Activated T-helper 1 cell treated with anti-CD3 and anti-CD28 coated beads, Interleukin-2, amount 50 U/mL, for 16 hours (primary cell): Measurements from ENCODE around the gene TMEM79.

Experiments
- DNase-seq, 2 donors: peaks; one replicate each; pipeline ENCODE4 v3.0.0-alpha.2; 2020; ENCODE audit warnings: low read depth in 1 of 2, low spot score in 1 of 2

TMEM79 gene

GRCh38 chr1:156262461-156263287 is 21.5 kb upstream of the TMEM79 start:
- no peak for DNase-seq

GRCh38 chr1:156263288-156263655 is 20.9 kb upstream of the TMEM79 start:
- DNase-seq = no peak

- DNase-seq = no peak
These were observed 18.1 kb upstream of the TMEM79 start for GRCh38 chr1:156266051-156266450.

- DNase-seq = no peak
These were observed 15.8 kb upstream of the TMEM79 start for GRCh38 chr1:156268336-156268735.

- DNase-seq = no peak
These were observed 13.8 kb upstream of the TMEM79 start for GRCh38 chr1:156270314-156270713.

GRCh38 chr1:156276532-156276931 is 7.6 kb upstream of the TMEM79 start:
- DNase-seq = no peak

- no peak for DNase-seq
These were observed 7.2 kb upstream of the TMEM79 start for GRCh38 chr1:156276966-156277381.

- no peak for DNase-seq
These were observed 4.3 kb upstream of the TMEM79 start for GRCh38 chr1:156279837-156280236.

GRCh38 chr1:156281281-156281680 is 2.8 kb upstream of the TMEM79 start:
- peak in 1 of 2 donors; percentile 11 for DNase-seq

GRCh38 chr1:156281693-156282478 is 2.2 kb upstream of the TMEM79 start:
- no peak for DNase-seq

GRCh38 chr1:156282479-156283222 is 1.5 kb upstream of the TMEM79 start, which contains the start of gene SMG5:
TSS of gene SMG5 (minus strand) at chr1:156282825. CDS start at chr1:156282680, 145 bp downstream.
- peak; percentile 86 to 90 for DNase-seq

- no peak for DNase-seq
These were observed 604 bp upstream of the TMEM79 start for GRCh38 chr1:156283521-156283920.

- no peak for DNase-seq
These were observed 632 bp downstream of the TMEM79 start for GRCh38 chr1:156284757-156285156.

GRCh38 chr1:156285437-156285836 is 1.3 kb downstream of the TMEM79 start:
- no peak for DNase-seq

- no peak for DNase-seq
These were observed 1.9 kb downstream of the TMEM79 start for GRCh38 chr1:156286061-156286460.

- no peak for DNase-seq
These were observed 5.7 kb downstream of the TMEM79 start for GRCh38 chr1:156289857-156290256.

GRCh38 chr1:156291226-156292061 is 7.3 kb downstream of the TMEM79 start:
- DNase-seq = no peak

GRCh38 chr1:156293098-156293434 is 8.9 kb downstream of the TMEM79 start:
- no peak for DNase-seq

- DNase-seq = no peak
These were observed 9.8 kb downstream of the TMEM79 start for GRCh38 chr1:156293895-156294294.

- peak; percentile 20 for DNase-seq
These were observed 11.3 kb downstream of the TMEM79 start, which contains the start of gene GLMP for GRCh38 chr1:156295391-156295947. TSS of gene GLMP (minus strand) at chr1:156295679. CDS start at chr1:156295645, 34 bp downstream.
